GM12878 (cell line): ENCODE measurements around the gene RAB4B. TPM values are rescaled to one million over a fixed set of nuclear protein-coding genes. Genes with fewer than 3 reads are reported as not detected.

Source experiments
- ATAC-seq: fragments of 200-7000 bp; cut with Tn5 transposase; 3 replicates; pipeline ENCODE4 v1.9.1; 2020; ENCODE audit warnings: mild to moderate bottlenecking, moderate library complexity
- BruUV-seq: library from RNA; stranded (reverse); fragments of 400-500 nt; replicated peaks from 2 replicates; lab custom pipeline; 2021; lab: Mats Ljungman, UMichigan
- CTCF ChIA-PET: fragments of 300-600 bp; sonication (Branson Sonifier 250); formaldehyde crosslinking; extraction: SDS; loops from one replicate; lab custom pipeline; 2021; ENCODE audit warnings: inconsistent platforms; lab: Yijun Ruan, JAX
- POLR2A ChIA-PET: fragments of 350-600 bp; formaldehyde crosslinking; extraction: SDS; loops from one replicate; lab custom pipeline; 2021; ENCODE audit warnings: inconsistent platforms; lab: Charles Lee
- RAD21 ChIA-PET: fragments of 300-600 bp; sonication (Branson Sonifier 250); formaldehyde crosslinking; loops from one replicate; lab custom pipeline; 2023; ENCODE audit warnings: antibody characterized with exemption; ENCODE audit not compliant: unreplicated experiment; lab: Charles Lee
- SMC1A ChIA-PET: fragments of 300-600 bp; sonication (Branson Sonifier 250); formaldehyde crosslinking; loops from one replicate; lab custom pipeline; 2023; ENCODE audit not compliant: unreplicated experiment, uncharacterized antibody; lab: Charles Lee
- DNase-seq: peaks from one replicate; pipeline ENCODE4 v3.0.0-alpha.2; 2011; ENCODE audit warnings: low read depth, low spot score
- FAIRE-seq: peaks from 3 replicates; lab custom pipeline; 2011; peaks lifted over from hg19 to GRCh38; lab: Jason Lieb, UNC
- H2AFZ ChIP-seq: 2 replicates; pipeline ENCODE4 v1.6.0; 2011; ENCODE audit warnings: low read depth, low read length, control low read depth; ENCODE audit not compliant: control insufficient read depth
- H3K27ac ChIP-seq: 2 replicates; pipeline ENCODE4 v1.5.1; 2011; ENCODE audit warnings: control low read depth; ENCODE audit not compliant: control insufficient read depth, insufficient read depth
- H3K27me3 ChIP-seq, 2 experiments: replicated peaks in 1 of 2; 2 replicates each; pipeline versions ENCODE4 v1.6.0 to v1.6.1; 2011; ENCODE audit warnings: low read length in 1 of 2; ENCODE audit not compliant: control insufficient read depth in 2 of 2, insufficient read depth in 2 of 2
- H3K36me3 ChIP-seq, 2 experiments: 2 replicates each; pipeline ENCODE4 v1.5.1; 2011; ENCODE audit warnings: low read length in 1 of 2; ENCODE audit not compliant: control insufficient read depth in 2 of 2, insufficient read depth in 2 of 2
- H3K4me1 ChIP-seq: 2 replicates; pipeline ENCODE4 v1.6.1; 2011; ENCODE audit warnings: mild to moderate bottlenecking, low read length, moderate library complexity, mixed read lengths; ENCODE audit not compliant: control insufficient read depth, insufficient read depth
- H3K4me2 ChIP-seq: 2 replicates; pipeline ENCODE4 v1.6.0; 2011; ENCODE audit warnings: control low read depth; ENCODE audit not compliant: control insufficient read depth, insufficient read depth
- H3K4me3 ChIP-seq: fragments of 200-600 bp; sonication (generic); 2 replicates; pipeline ENCODE4 v1.5.1; 2016
- H3K79me2 ChIP-seq: 2 replicates; pipeline ENCODE4 v1.6.0; 2011; ENCODE audit warnings: low read length; ENCODE audit not compliant: control insufficient read depth, insufficient read depth
- H3K9ac ChIP-seq: 2 replicates; pipeline ENCODE4 v1.8.0; 2011; ENCODE audit warnings: low read length, control low read depth, mixed read lengths; ENCODE audit not compliant: control insufficient read depth, insufficient read depth
- H3K9me3 ChIP-seq: replicated peaks from 3 replicates; pipeline ENCODE4 v1.5.1; 2011; ENCODE audit warnings: mild to moderate bottlenecking, low read length; ENCODE audit not compliant: control insufficient read depth, insufficient read depth
- H4K20me1 ChIP-seq: 2 replicates; pipeline ENCODE4 v1.6.0; 2011; ENCODE audit not compliant: control insufficient read depth, insufficient read depth
- MLLT1 ChIP-seq: fragments of 450-650 bp; IDR thresholded peaks from 2 replicates; pipeline ENCODE4 v1.6.1; 2016; ENCODE audit warnings: mild to moderate bottlenecking
- WGBS: methylation state at CpG from one replicate; pipeline ENCODE4 v1.1.6; 2016; ENCODE audit warnings: low lambda C conversion rate; ENCODE audit not compliant: insufficient replicate concordance, insufficient coverage; ENCODE audit errors: missing lambda C conversion rate; 5-methylcytosine and 5-hydroxymethylcytosine counted together
- in situ Hi-C: fragments of 300-500 bp; cut with MboI; formaldehyde crosslinking; loops from 9 replicates; pipeline ENCODE4 v1.14.3; 2018; ENCODE audit warnings: mixed read lengths
- intact Hi-C: fragments of 100-400 bp; cut with micrococcal nuclease; formaldehyde crosslinking; loops from one replicate; pipeline ENCODE4 v1.14.2; 2022; ENCODE audit not compliant: unreplicated experiment
- polyA plus RNA-seq, 11 experiments: library from polyadenylated mRNA; depleted of rRNA in 4 of 11; unstranded in 6 of 11; stranded (reverse) in 5 of 11; fragments of >200 nt; fragmentation: Nextera tagmentation in 4 of 11; fragmentation: Illumina TruSeq in 1 of 11; extraction: Ambion mirVana in 4 of 11; extraction: Trizol in 1 of 11; gene quantifications; 1 replicate in 1 of 11; 2 replicates in 10 of 11; pipeline versions ENCODE4 v1.2.1 to v1.2.3, GENCODE V29; 2011 to 2016; ENCODE audit warnings: inconsistent platforms in 2 of 11, missing spikeins in 2 of 11, low read depth in 1 of 11
- total RNA-seq, 4 experiments: library from RNA; depleted of rRNA in 3 of 4; stranded (reverse); fragments of >200 nt in 3 of 4; fragmentation: Illumina TruSeq in 1 of 4; extraction: Trizol in 1 of 4; gene quantifications; 2 replicates each; pipeline versions ENCODE4 v1.2.1 to v1.2.3, GENCODE V29; 2013 to 2021

Gene RAB4B
- total and polyA plus RNA-seq, 10 of the 15 experiments (the other 5 are each of a cell fraction or from before 2014, with no cell fraction given) = 0.60 to 51.5 (median 27.7) TPM

DNA sequence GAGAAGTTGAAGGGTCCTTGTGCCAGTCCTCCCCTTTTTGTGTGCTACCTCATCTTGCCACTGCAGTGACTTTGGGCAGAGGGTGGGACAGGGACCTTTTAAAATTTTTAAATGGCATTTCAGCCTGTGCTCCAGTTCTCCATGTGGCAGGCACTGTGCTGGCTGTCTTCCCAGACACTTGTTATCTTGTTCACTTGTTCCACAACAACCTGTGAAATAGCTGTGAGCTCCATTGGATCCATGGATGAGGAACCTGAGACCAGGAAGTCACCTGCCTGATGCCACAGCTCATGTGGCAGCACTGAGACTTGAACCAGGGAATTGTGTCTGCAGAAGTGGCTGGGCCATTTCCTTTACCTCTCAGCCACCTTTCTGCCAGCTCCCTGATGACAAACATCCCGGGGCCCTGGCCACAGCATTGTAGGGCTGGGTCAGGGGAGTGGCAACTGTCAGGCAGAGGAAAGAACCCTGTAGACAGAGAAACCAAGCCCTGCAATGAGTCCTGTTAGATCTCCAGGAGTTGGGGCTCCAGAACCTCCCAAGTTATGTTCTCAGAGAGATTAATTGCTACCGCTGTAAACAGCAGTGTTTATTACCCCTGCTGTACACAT lies 27.3 kb downstream of the RAB4B start:
- SMC1A ChIA-PET = interaction anchor here (0.6 to 4.2 kb wide), 8 partner anchors 27 to 143 kb away, joined by 3 to 41 read pairs (median 6); partner anchors contain the start of genes ACTMAP, COQ8B, ITPKC and RAB4B
- H3K27me3 ChIP-seq = no peaks in the 10 kb centered on the region
- intact Hi-C loops (no loop called here), in situ Hi-C loops (no loop called here)
- BruUV-seq = no TSS peak
- peaks cover 19% of the 10 kb centered on the region for H4K20me1 ChIP-seq
- RAD21 ChIA-PET = interaction anchor here (2.2 to 3.6 kb wide), 3 partner anchors 15 to 142 kb away, joined by 10 to 29 read pairs (median 12); partner anchors contain the start of gene RAB4B
- FAIRE-seq (no peak), DNase-seq (no peak), ATAC-seq (no peak)
- no peak for TF ChIP-seq MLLT1
- H3K4me3 ChIP-seq = no peak overlapping the region
- CTCF ChIA-PET = interaction anchor here (0.6 to 5.9 kb wide), 16 partner anchors 12 to 217 kb away, joined by 3 to 51 read pairs (median 4); partner anchors contain the start of genes ACTMAP, COQ8B, ITPKC and RAB4B
- no peak overlapping the region for H3K27ac ChIP-seq
- no peaks in the 10 kb centered on the region for H3K9me3 ChIP-seq
- H3K4me2 ChIP-seq = no peak overlapping the region; the same call in 1 of the 2 replicates
- H3K36me3 ChIP-seq = peaks cover 15 to 29% of the 10 kb centered on the region in 2 experiments; a peak in 3 of 4 replicates
- H3K4me1 ChIP-seq = peaks cover 49% of the 10 kb centered on the region
- no peak overlapping the region for H3K9ac ChIP-seq
- WGBS = 50% methylated on average over 2 of the region's 2 CpGs
- POLR2A ChIA-PET = interaction anchor here (0.5 to 4.3 kb wide), 5 partner anchors 10 to 55 kb away, joined by 5 to 37 read pairs (median 7); partner anchors contain the start of genes ACTMAP, RAB4B and SNRPA
- no peak overlapping the region for H2AFZ ChIP-seq
- peaks cover 52% of the 10 kb centered on the region for H3K79me2 ChIP-seq
